Trophoblast cell (in vitro differentiated cells and primary cell): ENCODE results near the gene NDUFA1.
A peak's percentile ranks its signal among the peaks of the same experiment; 100 is the strongest.
"Not testable (repeated sequence)": the region's sequence is repeated elsewhere in the genome, so short reads cannot be mapped to it uniquely, and the experiment has no call there.

ENCODE experiments used
- DNase-seq, 2 donors: peaks; one replicate each; pipeline ENCODE4 v3.0.0-alpha.2; 2016
- H2AFZ ChIP-seq: 2 replicates; pipeline ENCODE4 v1.6.1; 2013; ENCODE audit warnings: low read length, moderate library complexity, mild to moderate bottlenecking; ENCODE audit not compliant: insufficient read depth, poor library complexity
- H2AK5ac ChIP-seq: 2 replicates; pipeline ENCODE4 v1.6.1; 2013; ENCODE audit warnings: mild to moderate bottlenecking, low read length
- H2BK120ac ChIP-seq: 2 replicates; pipeline ENCODE4 v1.6.1; 2013; ENCODE audit warnings: low read length, mild to moderate bottlenecking, moderate library complexity; ENCODE audit not compliant: insufficient read depth, poor library complexity
- H2BK12ac ChIP-seq: 2 replicates; pipeline ENCODE4 v1.6.1; 2013; ENCODE audit warnings: mild to moderate bottlenecking, low read length, moderate library complexity
- H2BK5ac ChIP-seq: 2 replicates; pipeline ENCODE4 v1.6.1; 2013; ENCODE audit warnings: low read length, low read depth, moderate library complexity, mild to moderate bottlenecking; ENCODE audit not compliant: poor library complexity
- H3K14ac ChIP-seq: 2 replicates; pipeline ENCODE4 v1.6.1; 2013; ENCODE audit warnings: mild to moderate bottlenecking, low read length
- H3K18ac ChIP-seq: 2 replicates; pipeline ENCODE4 v1.6.1; 2013; ENCODE audit warnings: mild to moderate bottlenecking, low read length
- H3K23ac ChIP-seq: 2 replicates; pipeline ENCODE4 v1.6.1; 2013; ENCODE audit warnings: low read length
- H3K27ac ChIP-seq: 2 replicates; pipeline ENCODE4 v1.5.1; 2013; ENCODE audit warnings: low read depth, mild to moderate bottlenecking, inconsistent platforms, low read length, moderate library complexity
- H3K27me3 ChIP-seq: 2 replicates; pipeline ENCODE4 v1.6.1; 2013; ENCODE audit warnings: inconsistent platforms, mild to moderate bottlenecking, low read length, moderate library complexity; ENCODE audit not compliant: insufficient read depth
- H3K36me3 ChIP-seq, 2 experiments: 1 replicate in 1 of 2; 2 replicates in 1 of 2; pipeline ENCODE4 v1.6.1; 2013; ENCODE audit warnings: low read length in 2 of 2, mild to moderate bottlenecking in 2 of 2, moderate library complexity in 1 of 2; ENCODE audit not compliant: insufficient read depth in 2 of 2, control insufficient read depth in 1 of 2
- H3K4ac ChIP-seq: 2 replicates; pipeline ENCODE4 v1.6.1; 2013; ENCODE audit warnings: low read depth, mild to moderate bottlenecking, low read length, moderate library complexity
- H3K4me1 ChIP-seq, 2 experiments: 1 replicate in 1 of 2; 2 replicates in 1 of 2; pipeline ENCODE4 v1.6.1; 2013; ENCODE audit warnings: low read length in 2 of 2, mild to moderate bottlenecking in 2 of 2, moderate library complexity in 1 of 2; ENCODE audit not compliant: insufficient read depth in 2 of 2, control insufficient read depth in 1 of 2
- H3K4me2 ChIP-seq: 2 replicates; pipeline ENCODE4 v1.6.1; 2013; ENCODE audit warnings: inconsistent platforms, mild to moderate bottlenecking, low read length, moderate library complexity
- H3K4me3 ChIP-seq: 2 replicates; pipeline ENCODE4 v1.5.1; 2013; ENCODE audit warnings: mild to moderate bottlenecking, low read depth, low read length, inconsistent platforms
- H3K79me1 ChIP-seq: one replicate; pipeline ENCODE4 v1.6.1; 2013; ENCODE audit warnings: low read length
- H3K79me2 ChIP-seq: 2 replicates; pipeline ENCODE4 v1.6.1; 2013; ENCODE audit warnings: low read length, mild to moderate bottlenecking; ENCODE audit not compliant: control insufficient read depth, insufficient read depth, poor library complexity
- H3K9ac ChIP-seq: 2 replicates; pipeline ENCODE4 v1.6.1; 2013; ENCODE audit warnings: mild to moderate bottlenecking, low read length
- H3K9me3 ChIP-seq: 2 replicates; pipeline ENCODE4 v1.6.1; 2013; ENCODE audit warnings: low read depth, mild to moderate bottlenecking, control low read depth, inconsistent platforms, low read length; ENCODE audit not compliant: insufficient read depth
- H4K12ac ChIP-seq: 2 replicates; pipeline ENCODE4 v1.6.1; 2013; ENCODE audit warnings: low read depth, mild to moderate bottlenecking, low read length, moderate library complexity
- H4K8ac ChIP-seq: 2 replicates; pipeline ENCODE4 v1.6.1; 2013; ENCODE audit warnings: low read depth, mild to moderate bottlenecking, low read length, moderate library complexity
- H4K91ac ChIP-seq: one replicate; pipeline ENCODE4 v1.6.1; 2013; ENCODE audit warnings: low read depth, mild to moderate bottlenecking, low read length, moderate library complexity
- WGBS: extraction: QIAGEN DNeasy Blood & Tissue Kit; methylation state at CpG from one replicate; pipeline ENCODE4 v1.1.7; 2013; ENCODE audit warnings: missing lambda C conversion rate; ENCODE audit not compliant: insufficient read length, insufficient coverage; ENCODE audit errors: extremely low coverage; 5-methylcytosine and 5-hydroxymethylcytosine counted together

The NDUFA1 gene

GRCh38 chrX:119885554-119886428, 14.2 kb downstream of the NDUFA1 start:
- no peak overlapping the region for H2BK5ac ChIP-seq
- no peak overlapping the region for H2AK5ac ChIP-seq
- no peak overlapping the region for H3K23ac ChIP-seq
- no peak overlapping the region for H4K91ac ChIP-seq
- no peak overlapping the region for H3K4me3 ChIP-seq
- no peak overlapping the region for H3K4ac ChIP-seq
- no peak overlapping the region for H4K12ac ChIP-seq
- no peaks in the 10 kb centered on the region for H3K36me3 ChIP-seq
- H3K4me1 ChIP-seq, result no peaks in the 10 kb centered on the region
- H2AFZ ChIP-seq, result no peak overlapping the region
- H3K79me2 ChIP-seq, result no peaks in the 10 kb centered on the region
- no peak overlapping the region for H3K18ac ChIP-seq
- no peaks in the 10 kb centered on the region for H3K9me3 ChIP-seq
- H4K8ac ChIP-seq, result no peak overlapping the region
- no peaks in the 10 kb centered on the region for H3K79me1 ChIP-seq
- no peaks in the 10 kb centered on the region for H3K27me3 ChIP-seq
- no peak overlapping the region for H2BK120ac ChIP-seq
- WGBS, result no CpG with 5 or more reads among the region's 11 CpGs
- H3K4me2 ChIP-seq, result no peak overlapping the region
- no peak overlapping the region for H3K9ac ChIP-seq
- H3K14ac ChIP-seq, result no peak overlapping the region
- DNase-seq, result no peak
- no peak overlapping the region for H3K27ac ChIP-seq
- H2BK12ac ChIP-seq, result no peak overlapping the region

- peak; percentile 53 to 71 for DNase-seq
- H3K36me3 ChIP-seq, result no peaks in the 10 kb centered on the region
- H3K4me3 ChIP-seq, result no peak overlapping the region
- H2AFZ ChIP-seq, result peak overlapping the region; percentile 81
- no peak overlapping the region for H2BK120ac ChIP-seq
- H3K9me3 ChIP-seq, result no peaks in the 10 kb centered on the region
- H4K91ac ChIP-seq, result no peak overlapping the region
- H3K79me2 ChIP-seq, result no peaks in the 10 kb centered on the region
- H3K4me1 ChIP-seq, result peaks cover 3 to 4% of the 10 kb centered on the region in 2 experiments
- no peak overlapping the region for H3K4ac ChIP-seq
- no peak overlapping the region for H3K14ac ChIP-seq
- H3K9ac ChIP-seq, result no peak overlapping the region
- H3K18ac ChIP-seq, result no peak overlapping the region
- no peak overlapping the region for H2BK5ac ChIP-seq
- no peak overlapping the region for H4K8ac ChIP-seq
- H3K79me1 ChIP-seq, result peaks cover 4% of the 10 kb centered on the region
- H3K4me2 ChIP-seq, result peak overlapping the region; percentile 50
- no CpG with 5 or more reads among the region's 40 CpGs for WGBS
- no peak overlapping the region for H3K23ac ChIP-seq
- H2AK5ac ChIP-seq, result no peak overlapping the region
- H4K12ac ChIP-seq, result peak overlapping the region; percentile 7
- H2BK12ac ChIP-seq, result no peak overlapping the region
- H3K27me3 ChIP-seq, result no peaks in the 10 kb centered on the region
- no peak overlapping the region for H3K27ac ChIP-seq
Observed at GRCh38 chrX:119887721-119888425, 16.2 kb downstream of the NDUFA1 start.

- not testable (repeated sequence) for H2BK120ac ChIP-seq, H3K9me3 ChIP-seq, H3K27ac ChIP-seq, H3K4me3 ChIP-seq, H3K4me1 ChIP-seq, H2AFZ ChIP-seq, DNase-seq, H2BK5ac ChIP-seq, H3K27me3 ChIP-seq, H3K9ac ChIP-seq, H4K12ac ChIP-seq, H3K14ac ChIP-seq, H2AK5ac ChIP-seq, H3K79me2 ChIP-seq, H3K4me2 ChIP-seq, H3K79me1 ChIP-seq, H3K36me3 ChIP-seq, H3K18ac ChIP-seq, H4K8ac ChIP-seq, H3K4ac ChIP-seq, H3K23ac ChIP-seq
- peak overlapping the region; percentile 59 for H4K91ac ChIP-seq
- H2BK12ac ChIP-seq, result peak overlapping the region; percentile 75
- WGBS, result no CpG with 5 or more reads among the region's 36 CpGs
Observed at GRCh38 chrX:119890626-119891025, 19.0 kb downstream of the NDUFA1 start.

- H3K18ac ChIP-seq, H3K79me1 ChIP-seq, H3K9me3 ChIP-seq, H3K4me3 ChIP-seq, H2BK12ac ChIP-seq, H3K4ac ChIP-seq, H3K14ac ChIP-seq, H3K9ac ChIP-seq, H3K23ac ChIP-seq, H2AK5ac ChIP-seq, H3K27me3 ChIP-seq, H2AFZ ChIP-seq, H3K79me2 ChIP-seq, H3K36me3 ChIP-seq, H3K4me1 ChIP-seq, H4K12ac ChIP-seq, H2BK120ac ChIP-seq, H4K8ac ChIP-seq, H3K4me2 ChIP-seq: not testable (repeated sequence)
- WGBS, result no CpG with 5 or more reads among the region's 16 CpGs
- H3K27ac ChIP-seq, result peak overlapping the region; percentile 61
- H4K91ac ChIP-seq, result peak overlapping the region; percentile 60
- peak; percentile 61 to 78 for DNase-seq
- peak overlapping the region; percentile 73 for H2BK5ac ChIP-seq
Observed at GRCh38 chrX:119891961-119892692, 20.5 kb downstream of the NDUFA1 start.
